ENCODE measurements around the gene SYCN.
"Not testable (repeated sequence)": the region's sequence is repeated elsewhere in the genome, so short reads cannot be mapped to it uniquely, and the experiment has no call there.

DNA sequence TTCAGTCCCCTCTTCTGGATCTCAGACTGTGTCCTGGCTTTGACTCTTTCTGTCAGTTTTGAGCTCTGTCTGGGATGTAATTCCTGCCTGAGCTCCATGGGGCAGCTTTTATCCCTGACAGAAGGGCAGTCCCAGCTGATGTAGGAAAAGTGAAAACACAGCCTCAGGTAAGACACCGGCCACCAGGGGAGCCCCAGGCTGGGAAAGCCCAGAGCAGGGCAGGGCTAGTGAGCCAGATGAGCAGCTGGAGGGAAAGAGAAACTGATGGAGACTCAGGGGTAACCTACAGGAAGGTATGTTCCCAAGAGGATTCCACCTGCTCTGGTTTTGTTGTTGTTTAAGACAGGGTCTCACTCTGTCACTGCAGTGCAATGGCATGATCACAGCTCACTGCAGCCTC is 41.1 kb upstream of the SYCN start:
- not testable (repeated sequence) for TF ChIP-seq CTCF, EP300, POLR2A (IDR thresholded peaks at IDR 0.05)
